Type B pancreatic cell (in vitro differentiated cells): ENCODE measurements around the gene GPR22. TPM values are rescaled to one million over a fixed set of nuclear protein-coding genes. Genes with fewer than 3 reads are reported as not detected.

Experiments
- DNase-seq: peaks from one replicate; pipeline ENCODE4 v3.0.0; 2021; ENCODE audit warnings: mixed read lengths; ENCODE audit not compliant: unreplicated experiment; ENCODE audit errors: extremely low spot score
- H3K27ac Mint-ChIP-seq: 2 replicates; pipeline ENCODE4 v1.8.0; 2021; ENCODE audit warnings: mild to moderate bottlenecking, mixed read lengths
- H3K27me3 Mint-ChIP-seq: 2 replicates; pipeline ENCODE4 v1.8.0; 2021; ENCODE audit warnings: mixed read lengths
- H3K36me3 Mint-ChIP-seq: 2 replicates; pipeline ENCODE4 v1.8.0; 2021; ENCODE audit warnings: mixed read lengths
- H3K4me1 Mint-ChIP-seq: one replicate; pipeline ENCODE4 v1.8.0; 2021; ENCODE audit warnings: mixed read lengths; ENCODE audit not compliant: unreplicated experiment
- H3K4me3 Mint-ChIP-seq: 2 replicates; pipeline ENCODE4 v1.8.0; 2021; ENCODE audit warnings: mild to moderate bottlenecking, mixed read lengths
- H3K9me3 Mint-ChIP-seq: 2 replicates; pipeline ENCODE4 v1.8.0; 2021; ENCODE audit warnings: mixed read lengths
- CTCF ChIP-seq: fragments of 200-600 bp; sonication (generic); conservative IDR thresholded peaks from 2 replicates; pipeline ENCODE4 v1.5.0; 2021; ENCODE audit warnings: antibody characterized with exemption, mild to moderate bottlenecking
- total RNA-seq: library from RNA; stranded (reverse); gene quantifications from 2 replicates; pipeline ENCODE4 v1.2.1, GENCODE V29; 2021; ENCODE audit warnings: low replicate concordance

GPR22 gene
- total RNA-seq, 1 donor from 2014 or later: not detected

- Mint-ChIP-seq H3K27me3 (no peaks in the 10 kb centered on the region), H3K4me1 (no peaks in the 10 kb centered on the region), H3K36me3 (no peaks in the 10 kb centered on the region), H3K27ac (no peak overlapping the region), H3K9me3 (no peaks in the 10 kb centered on the region), H3K4me3 (no peak overlapping the region)
- no peak for DNase-seq
- TF ChIP-seq CTCF: no peak
These were observed 4.3 kb downstream of the GPR22 start for GRCh38 chr7:107474104-107474521.

- no peaks in the 10 kb centered on the region for H3K36me3 Mint-ChIP-seq
- H3K27me3 Mint-ChIP-seq: no peaks in the 10 kb centered on the region
- DNase-seq: no peak
- no peaks in the 10 kb centered on the region for H3K9me3 Mint-ChIP-seq
- no peak overlapping the region for H3K4me3 Mint-ChIP-seq
- no peaks in the 10 kb centered on the region for H3K4me1 Mint-ChIP-seq
- H3K27ac Mint-ChIP-seq: no peak overlapping the region
- TF ChIP-seq CTCF: no peak
These were observed 9.4 kb downstream of the GPR22 start for GRCh38 chr7:107479303-107479702.

GRCh38 chr7:107480932-107481331 lies 11.1 kb downstream of the GPR22 start:
- H3K36me3 Mint-ChIP-seq: no peaks in the 10 kb centered on the region
- H3K27ac Mint-ChIP-seq: no peak overlapping the region
- no peaks in the 10 kb centered on the region for H3K27me3 Mint-ChIP-seq
- no peak overlapping the region for H3K4me3 Mint-ChIP-seq
- no peaks in the 10 kb centered on the region for H3K9me3 Mint-ChIP-seq
- H3K4me1 Mint-ChIP-seq: no peaks in the 10 kb centered on the region
- no peak for TF ChIP-seq CTCF
- no peak for DNase-seq

- no peak for TF ChIP-seq CTCF
- Mint-ChIP-seq H3K9me3 (no peaks in the 10 kb centered on the region), H3K4me3 (no peak overlapping the region), H3K27me3 (no peaks in the 10 kb centered on the region), H3K4me1 (no peaks in the 10 kb centered on the region), H3K27ac (no peak overlapping the region), H3K36me3 (no peaks in the 10 kb centered on the region)
- no peak for DNase-seq
These were observed 12.7 kb downstream of the GPR22 start for GRCh38 chr7:107482571-107482970.

- no peaks in the 10 kb centered on the region for H3K36me3 Mint-ChIP-seq
- H3K4me3 Mint-ChIP-seq: no peak overlapping the region
- DNase-seq: no peak
- no peak overlapping the region for H3K27ac Mint-ChIP-seq
- TF ChIP-seq CTCF: no peak
- no peaks in the 10 kb centered on the region for H3K9me3 Mint-ChIP-seq
- no peaks in the 10 kb centered on the region for H3K27me3 Mint-ChIP-seq
- H3K4me1 Mint-ChIP-seq: no peaks in the 10 kb centered on the region
These were observed 16.2 kb downstream of the GPR22 start for GRCh38 chr7:107486041-107486440.

GRCh38 chr7:107492875-107493274 lies 23.0 kb downstream of the GPR22 start:
- Mint-ChIP-seq H3K27me3 (no peaks in the 10 kb centered on the region), H3K4me1 (no peaks in the 10 kb centered on the region)

More at GRCh38 chr7:107492875-107493274, 23.0 kb downstream of the GPR22 start:
- no peak overlapping the region for H3K27ac Mint-ChIP-seq
- H3K4me3 Mint-ChIP-seq: no peak overlapping the region
- H3K9me3 Mint-ChIP-seq: no peaks in the 10 kb centered on the region
- peaks cover under 1% of the 10 kb centered on the region for H3K36me3 Mint-ChIP-seq
- no peak for DNase-seq
- no peak for TF ChIP-seq CTCF
